H54 (cell line): ENCODE data around the gene MEOX2.

Experiments used
- DNase-seq: peaks from one replicate; pipeline ENCODE4 v3.0.0; 2011; ENCODE audit warnings: low spot score, mixed read lengths; ENCODE audit not compliant: insufficient read length
- FAIRE-seq: peaks from 3 replicates; lab custom pipeline; 2011; peaks lifted over from hg19 to GRCh38; lab: Jason Lieb, UNC
- POLR2A ChIP-seq: IDR thresholded peaks from 2 replicates; pipeline ENCODE4 v1.6.1; 2011; ENCODE audit warnings: low read depth, mild to moderate bottlenecking, low read length

Gene MEOX2

DNA sequence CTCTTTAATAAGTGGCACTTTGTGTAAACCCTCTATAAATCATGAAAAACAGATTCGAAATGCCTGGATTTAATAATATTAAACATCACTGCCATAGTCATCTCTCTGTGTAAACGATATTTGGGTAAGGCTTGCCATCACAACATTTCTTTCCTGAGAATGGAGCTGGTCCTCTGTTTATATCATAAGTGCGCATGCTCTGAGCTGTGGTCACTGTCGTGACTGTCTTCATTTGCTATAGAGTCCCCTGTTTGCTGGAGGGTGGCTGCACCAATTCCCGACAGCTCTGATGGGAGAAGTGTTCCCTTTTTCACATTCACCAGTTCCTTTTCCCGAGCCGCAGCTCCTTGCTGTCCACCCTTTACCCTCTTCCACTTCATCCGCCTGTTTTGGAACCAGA, 74.3 kb downstream of the MEOX2 start:
- no peak for TF ChIP-seq POLR2A
- FAIRE-seq = peak; percentile 11
- DNase-seq = no peak

DNA sequence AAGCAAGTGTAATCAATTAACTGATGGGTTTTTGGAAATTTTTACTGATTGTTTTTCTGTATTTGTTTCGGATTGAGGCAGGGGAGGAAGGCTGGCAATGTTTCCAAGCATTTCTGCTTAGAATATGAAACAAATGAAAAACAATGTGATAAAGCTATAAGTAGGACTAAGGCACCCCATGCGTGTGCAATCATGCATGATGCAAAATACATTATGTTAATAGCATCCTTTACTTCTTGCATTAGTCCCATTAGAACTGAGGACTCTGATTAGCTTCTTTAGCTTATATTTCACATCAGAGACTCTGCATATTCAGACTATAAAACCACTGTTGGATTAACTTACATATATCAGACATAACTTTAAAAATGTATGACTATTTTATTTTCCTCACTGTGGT, 76.0 kb downstream of the MEOX2 start:
- no peak for DNase-seq
- no peak for TF ChIP-seq POLR2A
- FAIRE-seq = no peak

- no peak for DNase-seq
- FAIRE-seq = no peak
- no peak for TF ChIP-seq POLR2A
Measured at GRCh38 chr7:15609287-15609686, 77.2 kb downstream of the MEOX2 start.

DNA sequence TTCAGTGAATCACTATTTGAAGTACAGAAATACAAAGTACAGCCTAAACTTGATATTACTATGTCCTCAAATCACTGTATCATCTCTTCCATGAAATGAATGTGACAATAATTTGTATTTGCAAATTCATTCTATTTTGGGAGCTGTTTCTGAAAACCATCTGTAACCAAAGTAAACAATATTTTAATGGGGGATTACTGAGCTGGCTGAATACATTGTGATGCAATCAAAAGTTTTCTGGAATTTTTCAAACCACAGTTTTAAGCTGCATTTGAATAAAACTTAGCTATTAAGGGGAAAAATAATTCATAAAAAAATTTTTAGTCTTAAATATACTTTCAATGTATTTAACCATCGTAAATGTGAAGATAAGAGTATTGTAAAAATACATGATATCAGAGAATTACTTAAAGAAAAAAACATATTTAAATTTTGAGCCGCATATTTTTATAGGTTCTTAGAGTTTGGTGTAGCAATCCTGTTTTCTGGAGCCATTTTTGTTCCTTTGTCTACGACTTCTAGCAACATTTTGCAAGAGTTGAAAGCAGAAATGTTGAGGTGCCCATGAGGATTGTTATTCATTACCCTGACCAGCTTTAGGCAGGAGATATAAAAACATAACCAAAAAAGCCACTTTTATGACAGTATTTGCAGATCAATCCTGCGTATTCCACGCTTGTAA, 78.8 kb downstream of the MEOX2 start:
- TF ChIP-seq POLR2A = no peak
- DNase-seq = no peak
- no peak for FAIRE-seq

DNA sequence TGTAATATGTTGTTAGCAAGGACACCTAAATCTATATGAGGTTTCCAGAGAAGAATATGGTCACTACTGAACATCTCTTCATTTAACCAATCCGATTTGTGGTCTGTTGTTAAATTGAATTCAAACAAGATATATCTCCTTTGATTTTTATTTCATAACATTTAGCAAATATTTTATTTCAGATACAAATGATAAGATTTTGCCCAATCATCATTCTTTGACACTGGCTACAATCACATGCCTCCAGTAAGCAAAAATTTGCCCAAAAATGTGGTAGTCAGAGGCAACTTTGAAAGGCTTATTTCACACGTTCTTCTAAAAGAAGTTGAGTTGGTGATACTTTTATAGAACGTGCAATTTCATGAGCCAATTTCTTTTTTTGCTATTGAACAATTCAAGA, 79.9 kb downstream of the MEOX2 start:
- DNase-seq (no peak), FAIRE-seq (peak; percentile 70)
- TF ChIP-seq POLR2A = no peak

- FAIRE-seq = peak; percentile 27
- DNase-seq = no peak
- TF ChIP-seq POLR2A = no peak
Measured at GRCh38 chr7:15604166-15604565, 82.3 kb downstream of the MEOX2 start.

- DNase-seq = no peak
- TF ChIP-seq POLR2A = no peak
- FAIRE-seq = peak; percentile 60
Measured at GRCh38 chr7:15603124-15603523, 83.4 kb downstream of the MEOX2 start.

GRCh38 chr7:15602236-15602635, 84.2 kb downstream of the MEOX2 start:
- DNase-seq = no peak
- FAIRE-seq = no peak
- TF ChIP-seq POLR2A = no peak

GRCh38 chr7:15601175-15601574, 85.3 kb downstream of the MEOX2 start:
- no peak for TF ChIP-seq POLR2A
- DNase-seq = no peak
- no peak for FAIRE-seq

DNA sequence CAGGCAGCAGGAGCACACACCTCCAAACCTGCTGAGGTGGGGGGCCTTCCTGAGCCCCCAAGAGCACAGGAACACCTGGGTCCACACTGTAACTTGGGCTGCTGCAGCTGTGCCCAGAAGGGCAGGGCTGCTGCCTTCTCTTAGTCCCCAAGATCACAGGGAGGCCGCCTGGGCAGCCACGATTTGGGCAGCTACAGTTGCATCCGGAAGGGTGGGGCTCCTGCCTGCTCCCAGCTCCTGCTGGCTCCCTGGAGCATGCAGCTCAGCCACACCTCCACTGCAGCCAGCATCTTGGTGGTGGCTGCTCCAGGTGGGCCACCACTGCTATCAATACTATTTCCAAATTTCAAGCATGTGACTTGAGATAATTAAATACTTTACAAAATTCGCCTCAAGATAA, 86.2 kb downstream of the MEOX2 start:
- no peak for TF ChIP-seq POLR2A
- DNase-seq (no peak), FAIRE-seq (no peak)

DNA sequence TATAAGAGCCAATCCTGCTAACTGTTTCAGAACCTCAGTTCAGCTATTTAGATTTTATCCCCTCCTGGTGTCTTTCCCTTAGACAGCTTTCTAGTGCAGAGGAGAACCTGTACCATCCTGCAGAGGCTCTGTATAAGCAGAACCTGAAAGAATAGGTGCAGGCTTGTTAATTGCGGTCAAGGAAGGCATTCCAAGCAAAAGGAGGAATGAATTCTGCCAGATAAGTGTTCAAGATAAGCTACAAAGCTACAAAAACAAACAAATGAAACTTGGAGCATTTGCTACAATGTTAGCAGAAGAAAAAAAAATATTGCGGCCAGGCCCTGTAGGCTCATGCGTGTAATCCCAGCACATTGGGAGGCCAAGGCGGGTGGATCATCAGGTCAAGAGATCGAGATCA, 92.0 kb downstream of the MEOX2 start:
- FAIRE-seq (peak; percentile 20), DNase-seq (no peak)
- TF ChIP-seq POLR2A = no peak

GRCh38 chr7:15593382-15593781, 93.1 kb downstream of the MEOX2 start:
- no peak for TF ChIP-seq POLR2A
- DNase-seq (no peak), FAIRE-seq (peak; percentile 20)

DNA sequence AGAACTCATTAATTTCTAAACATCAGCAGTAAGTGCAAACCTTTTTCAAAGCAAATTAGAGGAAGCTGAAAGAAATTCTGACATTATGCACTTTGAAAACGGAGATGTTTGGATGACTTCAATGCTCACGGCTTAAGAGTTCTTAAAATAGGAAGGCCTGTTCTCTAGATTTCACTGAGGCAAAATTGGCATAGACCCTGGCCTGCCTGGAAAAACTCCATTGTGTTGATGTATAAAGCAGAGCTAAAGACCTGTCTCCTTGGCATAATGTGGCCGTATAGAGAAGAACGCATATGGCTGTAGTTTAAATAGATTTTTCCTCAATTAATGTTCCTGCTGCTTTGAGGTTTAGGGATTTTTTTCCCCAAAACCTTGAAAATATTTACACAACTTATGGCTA, 100.2 kb downstream of the MEOX2 start:
- DNase-seq (no peak), FAIRE-seq (no peak)
- TF ChIP-seq POLR2A = no peak

- FAIRE-seq (no peak), DNase-seq (no peak)
- TF ChIP-seq POLR2A = no peak
Measured at GRCh38 chr7:15584575-15584974, 101.9 kb downstream of the MEOX2 start.

DNA sequence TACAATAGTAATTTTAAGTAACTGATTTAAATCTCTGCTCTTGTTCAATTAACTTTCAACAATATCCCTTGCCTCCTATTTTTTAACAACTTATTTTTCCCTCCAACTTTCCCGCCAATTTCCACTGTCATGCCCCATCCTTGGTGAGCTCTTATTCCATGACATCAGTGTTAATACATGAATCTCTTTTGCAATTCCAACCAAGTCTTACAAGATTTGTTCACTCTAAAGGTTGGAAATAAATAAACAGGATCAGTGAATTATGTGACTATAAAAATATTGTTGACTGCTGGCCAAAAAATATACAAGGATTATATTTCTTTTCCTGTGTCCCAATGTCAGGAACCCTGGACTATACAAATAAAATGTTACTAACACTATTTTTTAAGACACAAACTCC, 103.7 kb downstream of the MEOX2 start:
- DNase-seq = no peak
- no peak for TF ChIP-seq POLR2A
- no peak for FAIRE-seq
